ENCODE data around the gene ZBTB34. TPM values are rescaled to one million over a fixed set of nuclear protein-coding genes. Genes with fewer than 3 reads are reported as not detected.
A peak's percentile ranks its signal among the peaks of the same experiment; 100 is the strongest.

ZBTB34 gene
- total RNA-seq, 2 donors from 2014 or later = 9.9 to 16.6 TPM

DNA sequence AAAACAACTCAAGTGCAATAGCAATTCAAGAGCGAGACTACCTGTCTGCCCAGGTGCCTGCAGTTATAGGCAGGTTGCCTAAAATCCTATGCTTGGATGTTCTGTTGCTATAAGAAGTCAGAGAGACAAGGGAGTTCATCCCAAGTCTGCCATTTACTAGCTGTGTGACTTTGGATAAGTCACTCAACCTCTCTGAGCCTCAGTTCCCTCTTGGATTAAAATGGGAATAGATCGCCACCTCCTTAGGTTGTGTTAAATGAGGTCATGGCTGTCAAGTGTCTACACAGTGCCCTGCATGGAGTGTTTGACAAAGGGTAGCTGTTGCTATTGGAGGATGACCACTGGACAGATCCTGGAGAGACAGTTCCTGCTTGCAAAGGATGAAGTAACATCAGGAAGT is 1.3 kb upstream of the ZBTB34 start:
- TF ChIP-seq, protein P1, sequence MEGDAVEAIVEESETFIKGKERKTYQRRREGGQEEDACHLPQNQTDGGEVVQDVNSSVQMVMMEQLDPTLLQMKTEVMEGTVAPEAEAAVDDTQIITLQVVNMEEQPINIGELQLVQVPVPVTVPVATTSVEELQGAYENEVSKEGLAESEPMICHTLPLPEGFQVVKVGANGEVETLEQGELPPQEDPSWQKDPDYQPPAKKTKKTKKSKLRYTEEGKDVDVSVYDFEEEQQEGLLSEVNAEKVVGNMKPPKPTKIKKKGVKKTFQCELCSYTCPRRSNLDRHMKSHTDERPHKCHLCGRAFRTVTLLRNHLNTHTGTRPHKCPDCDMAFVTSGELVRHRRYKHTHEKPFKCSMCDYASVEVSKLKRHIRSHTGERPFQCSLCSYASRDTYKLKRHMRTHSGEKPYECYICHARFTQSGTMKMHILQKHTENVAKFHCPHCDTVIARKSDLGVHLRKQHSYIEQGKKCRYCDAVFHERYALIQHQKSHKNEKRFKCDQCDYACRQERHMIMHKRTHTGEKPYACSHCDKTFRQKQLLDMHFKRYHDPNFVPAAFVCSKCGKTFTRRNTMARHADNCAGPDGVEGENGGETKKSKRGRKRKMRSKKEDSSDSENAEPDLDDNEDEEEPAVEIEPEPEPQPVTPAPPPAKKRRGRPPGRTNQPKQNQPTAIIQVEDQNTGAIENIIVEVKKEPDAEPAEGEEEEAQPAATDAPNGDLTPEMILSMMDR (IDR thresholded peaks at IDR 0.05) = no peak
- Histone ChIP-seq H3K27me3 (replicated peaks; ENCODE audit: insufficient read depth) (no peaks in the 10 kb centered on the region), H3K36me3 (peaks cover 3% of the 10 kb centered on the region), H3K27ac (no peak overlapping the region), H3K9me3 (no peaks in the 10 kb centered on the region), H3K4me1 (ENCODE audit: control insufficient read depth in 1 of 2, low read depth in 2 of 2) (peaks cover 19 to 30% of the 10 kb centered on the region in 2 donors), H3K4me3 (no peak overlapping the region)
- no peak for DNase-seq (ENCODE audit: low spot score)
- ATAC-seq (ENCODE audit: insufficient number of reproducible peaks, low FRiP score, low read depth) = no peak

DNA sequence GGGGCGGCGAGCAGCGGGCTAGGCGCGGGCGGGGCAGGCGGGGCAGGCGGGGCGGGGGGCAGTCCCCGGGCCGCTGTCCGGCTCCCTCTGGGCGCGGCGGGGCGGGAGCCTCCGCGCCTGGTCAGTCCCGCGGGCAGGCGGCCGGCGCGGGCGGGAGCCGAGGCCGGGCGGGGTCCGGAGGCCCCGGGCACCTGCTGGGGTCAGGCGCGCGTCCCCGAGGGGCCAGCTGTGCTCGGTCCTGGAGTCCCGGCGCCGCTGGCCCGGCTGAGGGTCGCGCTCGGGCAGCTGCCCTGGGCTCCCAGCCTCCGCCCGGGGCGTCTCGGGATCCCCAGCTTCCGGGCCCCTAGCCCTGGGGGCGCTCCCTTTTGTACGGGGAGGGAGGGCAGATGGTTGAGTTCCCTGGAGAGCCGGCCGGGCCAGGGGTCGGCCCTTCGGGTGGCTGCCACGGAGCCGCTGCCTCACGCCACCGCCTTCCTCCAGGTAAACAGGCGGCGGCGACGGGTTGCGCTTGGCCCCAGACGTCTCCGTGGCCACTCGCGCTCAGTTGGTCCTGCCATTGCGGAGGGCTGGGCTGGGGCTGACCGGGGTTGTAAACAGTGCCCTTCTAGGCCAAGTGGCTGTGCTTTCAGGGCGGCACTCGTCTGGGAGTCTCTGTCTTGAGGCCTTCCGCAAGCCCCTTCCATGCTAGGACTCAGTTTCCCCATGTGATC is 473 bp downstream of the ZBTB34 start:
- Histone ChIP-seq H3K27ac (peak overlapping the region; percentile 29 to 81), H3K36me3 (peaks cover 6% of the 10 kb centered on the region), H3K4me3 (peak overlapping the region; percentile 97), H3K4me1 (ENCODE audit: control insufficient read depth in 1 of 2, low read depth in 2 of 2) (peaks cover 19 to 31% of the 10 kb centered on the region in 2 donors), H3K27me3 (replicated peaks; ENCODE audit: insufficient read depth) (no peaks in the 10 kb centered on the region), H3K9me3 (no peaks in the 10 kb centered on the region)
- TF ChIP-seq, protein P1 (IDR thresholded peaks at IDR 0.05) = no peak
- ATAC-seq (ENCODE audit: insufficient number of reproducible peaks, low FRiP score, low read depth) (peak; percentile 39), DNase-seq (ENCODE audit: low spot score) (no peak)

DNA sequence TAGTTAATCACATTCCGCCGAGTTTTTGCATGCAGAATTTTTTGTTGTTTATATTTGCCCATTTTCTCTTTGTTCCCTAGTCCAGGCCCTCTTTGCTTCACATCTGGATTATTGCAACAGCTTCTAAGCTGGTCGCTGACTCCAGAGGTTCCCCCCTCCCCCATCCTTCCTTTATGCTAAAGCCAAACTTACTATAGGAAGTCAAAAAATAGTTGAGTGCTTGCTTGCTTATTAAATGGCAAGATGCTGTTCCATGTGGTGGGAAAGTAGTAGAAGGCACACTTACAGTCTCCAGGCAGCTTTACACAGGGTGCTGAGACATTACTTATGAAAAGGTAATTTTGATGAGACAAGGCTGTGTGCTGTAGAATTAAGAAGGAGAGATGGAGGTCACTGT is 1.3 kb downstream of the ZBTB34 start:
- Histone ChIP-seq H3K4me1 (ENCODE audit: control insufficient read depth in 1 of 2, low read depth in 2 of 2) (peaks cover 19 to 39% of the 10 kb centered on the region in 2 donors), H3K9me3 (no peaks in the 10 kb centered on the region), H3K27ac (no peak overlapping the region), H3K4me3 (peak overlapping the region; percentile 97), H3K36me3 (peaks cover 6% of the 10 kb centered on the region), H3K27me3 (replicated peaks; ENCODE audit: insufficient read depth) (no peaks in the 10 kb centered on the region)
- TF ChIP-seq, protein P1 (IDR thresholded peaks at IDR 0.05) = no peak
- DNase-seq (ENCODE audit: low spot score) (no peak), ATAC-seq (ENCODE audit: insufficient number of reproducible peaks, low FRiP score, low read depth) (no peak)

DNA sequence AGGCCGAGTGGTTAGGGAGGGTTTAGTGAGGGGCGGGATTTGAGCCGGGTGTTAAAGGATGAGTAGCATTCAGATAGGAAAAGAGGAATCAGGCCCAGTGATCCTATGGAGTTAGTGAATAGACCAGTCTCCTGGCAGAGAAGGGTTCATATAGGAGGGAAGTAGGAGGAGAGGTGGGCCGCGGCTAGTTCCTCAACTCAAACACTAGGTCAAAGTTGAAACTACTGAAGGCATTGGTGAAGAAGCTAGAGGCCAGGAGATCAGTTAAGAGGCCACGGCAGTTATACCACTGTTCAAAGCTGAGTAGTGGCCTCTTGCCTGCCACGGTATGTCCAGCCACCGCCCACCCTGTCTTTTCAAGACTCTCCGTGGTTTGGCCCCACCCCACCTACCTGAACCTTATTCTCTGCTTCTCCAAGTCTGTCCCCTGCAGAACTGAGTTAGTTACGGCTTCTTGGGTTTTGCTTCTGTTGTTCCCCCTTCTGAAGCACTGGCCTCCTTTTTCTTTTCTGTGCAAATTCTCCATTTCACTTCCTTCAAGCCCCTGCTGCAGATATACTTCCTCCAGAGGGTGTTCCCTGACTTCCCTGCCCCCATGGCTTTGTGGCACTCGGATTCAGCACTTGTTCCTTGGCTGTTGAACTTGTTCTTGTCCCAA is 1.8 kb downstream of the ZBTB34 start:
- Histone ChIP-seq H3K27ac (no peak overlapping the region), H3K36me3 (peaks cover 6% of the 10 kb centered on the region), H3K4me3 (peak overlapping the region; percentile 97), H3K4me1 (ENCODE audit: control insufficient read depth in 1 of 2, low read depth in 2 of 2) (peaks cover 19 to 42% of the 10 kb centered on the region in 2 donors), H3K9me3 (no peaks in the 10 kb centered on the region), H3K27me3 (replicated peaks; ENCODE audit: insufficient read depth) (no peaks in the 10 kb centered on the region)
- TF ChIP-seq, protein P1 (IDR thresholded peaks at IDR 0.05) = no peak
- ATAC-seq (ENCODE audit: insufficient number of reproducible peaks, low FRiP score, low read depth) (no peak), DNase-seq (ENCODE audit: low spot score) (no peak)

DNA sequence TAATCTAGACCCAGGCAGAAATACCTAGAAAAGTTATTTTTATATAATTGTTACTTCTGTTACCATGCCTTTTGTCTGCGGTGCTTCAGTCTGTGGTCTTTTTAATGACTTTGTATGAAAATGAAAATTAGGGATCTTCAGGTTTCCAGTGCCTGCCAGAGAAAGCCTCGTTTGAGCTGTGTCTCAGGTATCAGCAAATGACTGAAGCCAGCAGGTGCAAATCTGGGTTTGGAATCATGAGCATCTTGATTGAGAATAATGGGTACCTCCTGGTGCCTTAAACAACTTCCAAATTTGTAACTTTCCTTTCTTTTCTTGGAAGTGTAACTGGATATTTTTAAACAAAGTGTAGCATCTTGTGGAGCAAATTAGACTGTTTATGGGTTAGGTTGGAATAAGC is 4.3 kb downstream of the ZBTB34 start:
- TF ChIP-seq, protein P1 (IDR thresholded peaks at IDR 0.05) = no peak
- ATAC-seq (ENCODE audit: insufficient number of reproducible peaks, low FRiP score, low read depth) = no peak

More for the DNA sequence above, 4.3 kb downstream of the ZBTB34 start:
- Histone ChIP-seq H3K27ac (no peak overlapping the region), H3K4me3 (no peak overlapping the region), H3K9me3 (no peaks in the 10 kb centered on the region), H3K36me3 (peaks cover 6% of the 10 kb centered on the region), H3K27me3 (replicated peaks; ENCODE audit: insufficient read depth) (no peaks in the 10 kb centered on the region), H3K4me1 (ENCODE audit: control insufficient read depth in 1 of 2, low read depth in 2 of 2) (peaks cover 18 to 47% of the 10 kb centered on the region in 2 donors)
- no peak for DNase-seq (ENCODE audit: low spot score)
